Hematopoietic multipotent progenitor cell (in vitro differentiated cells): ENCODE data around the gene KCNN3. TPM values are rescaled to one million over a fixed set of nuclear protein-coding genes. Genes with fewer than 3 reads are reported as not detected.

Experiments used
- DNase-seq, 3 donors: peaks; one replicate each; pipeline ENCODE4 v3.0.0-alpha.2; 2011 to 2015; ENCODE audit warnings: low read depth in 2 of 3, low spot score in 2 of 3
- total RNA-seq: library from RNA; depleted of rRNA; stranded (reverse); fragments of >200 nt; gene quantifications from one replicate; pipeline ENCODE4 v1.2.3, GENCODE V29; 2012

KCNN3 gene
- total RNA-seq, 1 donor = under 0.01 TPM

GRCh38 chr1:154845174-154845573 lies 24.9 kb downstream of the KCNN3 start:
- no peak for DNase-seq

DNA sequence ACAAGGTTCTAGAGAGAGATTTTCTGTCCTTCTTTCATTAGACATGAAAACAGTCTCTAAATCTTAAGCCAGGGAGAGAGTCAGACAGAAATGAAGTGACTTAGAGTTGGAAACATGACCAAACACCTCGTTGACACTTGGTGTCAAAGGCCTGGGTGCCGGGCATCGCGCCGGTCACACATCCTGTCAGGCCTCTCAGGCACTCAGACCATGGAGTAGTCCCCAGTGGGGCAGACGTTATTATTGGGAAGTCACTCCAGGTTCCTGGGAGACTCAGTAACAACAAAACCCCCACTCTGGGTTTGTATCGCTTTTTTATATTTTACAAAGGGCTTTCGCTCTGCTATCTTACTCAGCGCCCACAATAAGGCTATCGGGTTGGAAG lies 25.8 kb downstream of the KCNN3 start:
- DNase-seq = no peak

GRCh38 chr1:154843636-154844296 lies 26.3 kb downstream of the KCNN3 start:
- DNase-seq = no peak

GRCh38 chr1:154842635-154843034 lies 27.4 kb downstream of the KCNN3 start:
- no peak for DNase-seq

DNA sequence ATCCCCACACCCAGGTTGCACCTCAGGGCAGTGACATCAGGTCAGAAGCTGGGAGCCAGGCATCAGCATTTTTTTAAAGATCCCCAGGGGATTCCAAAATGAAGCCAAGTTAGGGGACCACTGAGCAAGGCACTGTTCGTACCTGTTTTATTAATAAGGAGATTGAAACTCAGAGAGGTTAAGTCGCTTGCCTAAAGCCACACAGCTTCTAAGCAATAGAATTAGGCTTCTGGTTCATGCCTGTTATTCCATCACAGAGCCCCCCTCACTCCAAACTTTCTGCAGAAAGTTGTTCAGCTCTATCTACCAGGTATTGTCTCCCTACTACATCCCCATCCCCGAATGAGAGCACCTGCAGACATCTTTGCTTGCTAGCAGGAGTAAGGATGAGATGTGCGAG lies 28.7 kb downstream of the KCNN3 start:
- DNase-seq = no peak

DNA sequence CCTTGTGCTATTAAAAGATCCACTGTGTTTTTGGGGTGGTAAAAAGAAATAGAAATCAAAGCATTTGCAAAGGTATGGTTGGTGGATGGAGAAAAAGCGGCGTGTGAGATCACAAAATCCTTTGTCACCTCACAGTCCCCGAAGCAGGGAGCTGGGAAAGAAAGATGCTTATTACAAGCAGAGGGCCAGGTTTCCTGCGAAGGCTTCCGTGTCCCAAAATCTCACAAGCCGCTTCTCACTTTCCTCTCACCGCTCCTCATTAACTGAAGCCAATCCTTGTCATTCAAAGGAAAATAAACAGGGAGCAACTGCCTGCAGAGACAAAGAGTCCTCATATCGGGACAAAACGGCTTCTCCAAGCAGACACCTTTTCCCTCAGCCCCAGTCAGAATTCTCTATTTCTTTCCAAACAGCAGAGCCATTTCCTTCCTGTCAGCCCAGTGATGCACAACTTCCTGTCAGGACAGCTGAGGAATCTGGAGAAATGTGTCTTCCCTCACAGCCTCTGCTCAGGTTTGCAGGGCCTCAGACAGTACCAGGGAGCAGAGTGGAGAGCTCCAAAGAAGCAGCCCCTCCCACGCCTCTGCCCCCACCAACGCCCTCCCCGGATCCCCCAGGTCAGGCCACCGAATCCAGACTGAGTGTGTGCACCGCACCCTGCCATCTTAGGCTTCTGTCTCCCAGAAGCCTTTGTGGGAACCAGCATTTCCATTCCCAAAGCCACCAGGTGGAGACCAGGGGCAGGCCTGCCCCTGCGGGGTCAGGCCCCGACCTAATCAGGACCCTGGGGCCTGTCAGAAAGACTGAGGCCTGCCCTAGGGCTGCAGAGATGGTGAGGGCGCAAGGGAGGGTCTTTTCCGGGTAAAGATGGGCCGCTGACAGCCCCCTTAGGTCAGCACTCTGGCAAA lies 29.6 kb downstream of the KCNN3 start:
- DNase-seq = no peak

GRCh38 chr1:154839691-154840090 lies 30.4 kb downstream of the KCNN3 start:
- DNase-seq = no peak

DNA sequence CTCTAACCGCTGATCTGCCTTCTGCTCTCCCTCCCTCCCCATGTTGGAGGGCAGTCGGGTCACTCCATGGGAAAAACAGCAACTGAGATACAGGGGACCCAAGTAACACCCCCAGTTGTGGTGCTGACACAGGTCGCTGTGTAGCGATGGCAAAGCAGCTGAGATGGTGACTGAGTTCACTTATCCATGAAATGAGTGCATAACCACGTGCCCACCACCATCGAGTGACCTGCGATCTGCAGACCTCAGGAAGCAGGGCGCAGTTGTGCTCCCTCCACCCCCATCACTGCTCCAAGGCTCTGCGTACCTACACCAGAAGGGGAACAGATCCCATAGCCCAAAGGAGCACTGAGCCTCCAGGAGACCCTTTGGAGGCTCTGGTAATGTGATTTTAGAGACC lies 31.1 kb downstream of the KCNN3 start:
- no peak for DNase-seq

GRCh38 chr1:154838461-154838860 lies 31.6 kb downstream of the KCNN3 start:
- DNase-seq = no peak

DNA sequence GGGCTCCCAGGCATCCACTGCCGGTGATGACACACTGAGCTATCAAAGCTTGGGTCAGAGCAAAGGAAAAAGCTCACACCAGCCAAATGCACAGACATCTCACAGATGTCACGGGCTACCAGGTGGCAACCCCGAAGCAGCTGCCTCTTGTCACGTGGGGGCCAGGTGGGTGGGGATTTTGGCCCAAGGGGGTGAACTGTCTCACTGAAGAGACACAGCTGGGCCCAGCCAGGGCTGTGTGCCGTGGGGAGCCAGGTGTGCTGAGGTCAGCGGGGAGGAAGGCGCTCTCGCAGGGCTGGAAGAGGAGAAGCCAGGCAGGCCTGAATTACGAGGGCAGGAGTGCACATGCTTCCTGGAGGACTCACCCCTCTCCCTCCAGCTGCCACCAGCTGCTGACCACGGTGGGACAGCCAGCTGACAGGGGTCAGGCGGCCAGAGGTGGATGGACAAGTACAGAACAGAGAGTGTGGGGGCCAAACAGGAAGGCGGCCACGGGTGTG lies 32.4 kb downstream of the KCNN3 start:
- no peak for DNase-seq

DNA sequence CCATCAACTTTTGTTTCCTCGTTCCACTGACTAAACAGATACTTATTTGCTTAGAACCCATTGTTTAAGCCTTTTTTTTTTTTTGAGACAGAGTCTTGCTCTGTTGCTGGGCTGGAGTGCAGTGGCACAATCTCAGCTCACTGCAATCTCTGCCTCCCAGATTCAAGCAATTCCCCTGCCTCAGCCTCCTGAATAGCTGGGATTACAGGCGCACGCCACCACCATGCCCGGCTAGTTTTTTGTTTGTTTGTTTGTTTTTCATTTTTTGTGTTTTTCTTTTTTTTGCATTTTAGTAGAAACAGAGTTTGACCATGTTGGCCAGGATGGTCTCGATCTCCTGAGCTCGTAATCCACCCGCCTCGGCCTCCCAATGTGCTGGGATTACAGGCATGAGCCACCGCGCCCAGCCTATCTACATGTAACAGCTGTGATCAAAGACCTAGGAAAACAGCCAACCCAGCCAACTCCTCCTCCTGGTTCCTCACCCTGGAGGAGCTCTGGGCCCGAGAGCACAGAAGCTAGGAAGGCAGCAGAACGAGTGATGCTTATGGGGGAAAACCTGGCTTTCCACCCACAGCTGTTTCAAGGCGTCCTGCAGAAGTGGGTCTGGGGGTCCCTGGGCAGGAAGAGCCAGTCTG lies 32.9 kb downstream of the KCNN3 start:
- DNase-seq = no peak

- no peak for DNase-seq
Observed at GRCh38 chr1:154835531-154836324, 34.4 kb downstream of the KCNN3 start.

DNA sequence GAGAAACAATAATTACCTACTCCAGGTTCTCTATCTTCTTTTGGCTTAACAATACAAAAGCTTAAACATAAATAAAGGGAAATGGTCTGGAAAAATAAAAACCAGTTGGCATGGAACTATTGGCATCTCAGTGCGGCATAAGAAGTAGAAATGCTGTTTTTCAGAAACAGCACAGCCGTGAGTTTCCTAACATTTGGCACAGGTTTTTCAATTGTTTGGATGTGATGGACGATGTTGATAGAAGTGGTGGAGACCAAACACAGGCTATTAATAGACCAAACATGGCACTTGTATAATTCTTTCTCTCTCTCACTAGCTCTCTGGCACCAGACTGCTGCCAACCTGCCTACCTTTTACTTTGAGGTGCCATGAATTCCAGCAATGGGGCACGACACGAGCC lies 36.2 kb downstream of the KCNN3 start:
- no peak for DNase-seq

DNA sequence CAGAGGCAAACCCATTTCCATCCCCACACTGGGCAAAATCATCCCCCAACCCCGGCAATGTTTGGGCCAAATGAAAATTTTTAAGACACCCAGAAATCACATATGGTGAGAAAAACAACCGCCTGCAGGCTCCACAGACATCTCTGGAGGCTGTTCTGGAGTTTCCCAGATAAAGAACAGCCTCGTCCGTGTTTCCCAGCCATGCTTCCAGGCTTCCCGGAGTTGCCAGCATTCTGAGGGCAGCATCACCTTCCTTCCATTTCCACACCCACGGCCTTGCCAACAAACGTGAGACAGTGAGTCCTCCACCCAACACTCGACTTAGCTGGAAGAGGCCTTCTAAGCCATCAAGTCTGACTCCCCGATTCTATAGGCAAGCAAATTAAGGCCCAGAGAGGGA lies 36.9 kb downstream of the KCNN3 start:
- no peak for DNase-seq

GRCh38 chr1:154832384-154832783 lies 37.7 kb downstream of the KCNN3 start:
- DNase-seq = no peak

GRCh38 chr1:154831462-154831861 lies 38.6 kb downstream of the KCNN3 start:
- DNase-seq = no peak

DNA sequence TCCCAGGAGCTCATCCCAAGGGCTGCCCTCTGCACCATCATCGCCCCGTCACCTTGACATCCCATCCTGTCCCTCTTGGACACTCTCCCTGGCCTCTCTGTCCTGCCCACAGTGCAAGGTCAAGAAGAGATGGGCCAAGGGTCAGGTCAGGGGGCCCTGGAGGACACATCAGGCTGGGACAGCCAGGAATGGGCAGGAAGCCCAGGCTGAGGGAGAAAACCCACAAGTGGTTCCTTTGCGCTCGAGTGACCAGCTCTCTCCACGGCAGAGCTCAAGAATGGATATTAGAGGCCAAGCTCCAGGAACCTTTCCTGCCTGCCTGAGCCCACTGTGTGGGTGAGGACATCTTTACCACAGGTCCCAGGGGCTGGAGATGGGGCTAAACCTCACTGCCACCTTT lies 41.0 kb downstream of the KCNN3 start:
- no peak for DNase-seq

GRCh38 chr1:154824179-154825000 lies 45.7 kb downstream of the KCNN3 start:
- DNase-seq = no peak

GRCh38 chr1:154822717-154823116 lies 47.4 kb downstream of the KCNN3 start:
- DNase-seq = no peak

DNA sequence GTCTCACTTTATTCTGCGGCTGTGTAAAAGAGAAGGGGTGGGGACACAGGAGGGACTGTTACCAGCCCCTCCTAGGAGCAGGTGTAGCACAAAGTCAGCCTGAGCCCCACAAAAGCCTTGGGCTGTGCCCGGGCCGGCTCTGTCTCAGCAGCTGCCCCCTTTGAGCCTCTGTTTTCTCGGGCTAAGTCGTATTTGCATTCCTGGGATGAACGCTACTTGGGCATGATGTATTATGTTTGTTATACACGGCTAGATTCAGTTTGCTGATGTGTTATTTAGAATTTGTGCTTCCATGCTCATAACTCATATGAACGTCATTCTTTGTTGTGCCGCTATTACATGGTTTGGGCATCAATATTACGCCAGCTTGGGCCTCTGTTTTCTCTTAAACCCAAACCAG lies 47.8 kb downstream of the KCNN3 start:
- DNase-seq = no peak
